H1 (cell line): ENCODE results near the gene LDB1. TPM values are rescaled to one million over a fixed set of nuclear protein-coding genes. Genes with fewer than 3 reads are reported as not detected.

Experiments
- CTCF ChIA-PET: fragments of 300-600 bp; sonication (Branson Sonifier 250); formaldehyde crosslinking; loops from one replicate; lab custom pipeline; 2021; ENCODE audit not compliant: partially characterized antibody; lab: Charles Lee
- POLR2A ChIA-PET: fragments of 300-600 bp; sonication (Branson Sonifier 250); formaldehyde crosslinking; loops from one replicate; lab custom pipeline; 2021; ENCODE audit warnings: inconsistent platforms; ENCODE audit not compliant: partially characterized antibody; lab: Charles Lee
- DNase-seq, 2 experiments: peaks; one replicate each; pipeline versions ENCODE4 v3.0.0 to v3.0.0-alpha.2; 2010 to 2022; ENCODE audit warnings: low spot score in 2 of 2, low read depth in 1 of 2, mixed read lengths in 1 of 2
- FAIRE-seq: peaks from 2 replicates; lab custom pipeline; 2011; peaks lifted over from hg19 to GRCh38; lab: Jason Lieb, UNC
- H2AFZ ChIP-seq: 2 replicates; pipeline ENCODE4 v1.8.1; 2012; ENCODE audit warnings: low read length, inconsistent platforms
- H2AK5ac ChIP-seq: 2 replicates; pipeline ENCODE4 v1.6.1; 2013; ENCODE audit warnings: low read depth, low read length
- H2BK120ac ChIP-seq: replicated peaks from 2 replicates; pipeline ENCODE3; 2013; ENCODE audit warnings: low read depth, low read length, inconsistent platforms
- H2BK12ac ChIP-seq: 2 replicates; pipeline ENCODE4 v1.6.1; 2013; ENCODE audit warnings: low read depth, low read length
- H2BK15ac ChIP-seq: 2 replicates; pipeline ENCODE4 v1.6.1; 2013; ENCODE audit warnings: low read length
- H2BK20ac ChIP-seq: 2 replicates; pipeline ENCODE4 v1.6.1; 2013; ENCODE audit warnings: low read length
- H2BK5ac ChIP-seq: 2 replicates; pipeline ENCODE4 v1.6.1; 2013; ENCODE audit warnings: low read depth, low read length
- H3K14ac ChIP-seq: 2 replicates; pipeline ENCODE4 v1.6.1; 2013; ENCODE audit warnings: inconsistent platforms; ENCODE audit not compliant: insufficient read length
- H3K18ac ChIP-seq: 2 replicates; pipeline ENCODE4 v1.6.1; 2013; ENCODE audit warnings: low read length; ENCODE audit errors: extremely low read depth
- H3K23ac ChIP-seq: 2 replicates; pipeline ENCODE4 v1.6.1; 2013; ENCODE audit warnings: inconsistent platforms; ENCODE audit not compliant: insufficient read length
- H3K23me2 ChIP-seq: 2 replicates; pipeline ENCODE4 v1.6.1; 2013; ENCODE audit warnings: low read depth, low read length
- H3K27ac ChIP-seq: 2 replicates; pipeline ENCODE4 v1.6.1; 2011; ENCODE audit warnings: low read depth, low read length, inconsistent platforms
- H3K27me3 ChIP-seq, 4 experiments: replicated peaks in 1 of 4; 1 replicate in 1 of 4; 2 replicates in 3 of 4; pipeline versions ENCODE4 v1.6.1 to v1.8.1; 2011 to 2013; ENCODE audit warnings: low read length in 3 of 4, mild to moderate bottlenecking in 3 of 4, inconsistent platforms in 2 of 4, mixed read lengths in 2 of 4, moderate library complexity in 1 of 4; ENCODE audit not compliant: control insufficient read depth in 3 of 4, insufficient read depth in 3 of 4; ENCODE audit errors: extremely low read depth in 1 of 4
- H3K36me3 ChIP-seq, 4 experiments: 2 replicates each; pipeline versions ENCODE4 v1.6.1 to v1.8.1; 2011 to 2013; ENCODE audit warnings: mild to moderate bottlenecking in 4 of 4, low read length in 3 of 4, moderate library complexity in 2 of 4, control low read depth in 1 of 4, inconsistent platforms in 1 of 4; ENCODE audit not compliant: insufficient read depth in 4 of 4, control insufficient read depth in 2 of 4
- H3K4ac ChIP-seq: replicated peaks from 2 replicates; pipeline ENCODE3; 2013; ENCODE audit warnings: low read length, low read depth, mixed read lengths, inconsistent platforms; ENCODE audit not compliant: insufficient read length
- H3K4me1 ChIP-seq, 4 experiments: replicated peaks in 1 of 4; 1 replicate in 1 of 4; 2 replicates in 3 of 4; pipeline versions ENCODE4 v1.6.1 to v1.8.1; 2011 to 2013; ENCODE audit warnings: low read length in 3 of 4, inconsistent platforms in 2 of 4, mixed read lengths in 1 of 4; ENCODE audit not compliant: insufficient read depth in 4 of 4, control insufficient read depth in 3 of 4
- H3K4me2 ChIP-seq, 2 experiments: 2 replicates each; pipeline versions ENCODE4 v1.6.1 to v1.8.1; 2011 to 2013; ENCODE audit warnings: low read depth in 2 of 2, low read length in 2 of 2, control low read depth in 1 of 2, inconsistent platforms in 1 of 2, mild to moderate bottlenecking in 1 of 2; ENCODE audit not compliant: insufficient read depth in 1 of 2
- H3K4me3 ChIP-seq, 4 experiments: fragments of 200-600, 300-600 bp in 1 of 4; sonication (generic), shearing (Covaris generic), sonication (Bioruptor Twin) in 1 of 4; 2 replicates each; pipeline versions ENCODE4 v1.5.1 to v1.8.1; 2011 to 2016; ENCODE audit warnings: low read length in 4 of 4, low read depth in 3 of 4, control low read depth in 2 of 4, inconsistent platforms in 2 of 4, mild to moderate bottlenecking in 2 of 4, mixed read lengths in 1 of 4, moderate library complexity in 1 of 4; ENCODE audit not compliant: insufficient read depth in 2 of 4; ENCODE audit errors: extremely low read depth in 1 of 4
- H3K56ac ChIP-seq: replicated peaks from 2 replicates; pipeline ENCODE3; 2013; ENCODE audit warnings: low read depth, mild to moderate bottlenecking, mixed read lengths, low read length, inconsistent platforms; ENCODE audit not compliant: insufficient read length
- H3K79me1 ChIP-seq: 2 replicates; pipeline ENCODE4 v1.6.1; 2013; ENCODE audit warnings: low read depth, low read length, control low read depth
- H3K79me2 ChIP-seq, 2 experiments: 2 replicates each; pipeline versions ENCODE4 v1.6.1 to v1.8.1; 2012 to 2013; ENCODE audit warnings: low read length in 2 of 2, mild to moderate bottlenecking in 2 of 2, inconsistent platforms in 1 of 2; ENCODE audit not compliant: insufficient read depth in 2 of 2, control insufficient read depth in 1 of 2
- H3K9ac ChIP-seq, 4 experiments: replicated peaks in 1 of 4; 1 replicate in 1 of 4; 2 replicates in 3 of 4; pipeline versions ENCODE4 v1.6.1 to v1.8.1; 2011 to 2013; ENCODE audit warnings: low read depth in 3 of 4, low read length in 3 of 4, control low read depth in 2 of 4, mild to moderate bottlenecking in 2 of 4, moderate library complexity in 2 of 4, inconsistent platforms in 1 of 4; ENCODE audit errors: extremely low read depth in 1 of 4
- H3K9me3 ChIP-seq, 2 experiments: 2 replicates each; pipeline versions ENCODE4 v1.6.1 to v1.8.1; 2012 to 2013; ENCODE audit warnings: mild to moderate bottlenecking in 2 of 2, moderate library complexity in 2 of 2, control low read depth in 1 of 2, inconsistent platforms in 1 of 2, low read depth in 1 of 2, low read length in 1 of 2, mixed read lengths in 1 of 2; ENCODE audit not compliant: insufficient read depth in 2 of 2
- H4K20me1 ChIP-seq, 2 experiments: replicated peaks in 1 of 2; 2 replicates each; pipeline versions ENCODE3 to v1.8.1; 2011 to 2013; ENCODE audit warnings: inconsistent platforms in 2 of 2, low read length in 2 of 2, mild to moderate bottlenecking in 1 of 2; ENCODE audit not compliant: insufficient read depth in 2 of 2, control insufficient read depth in 1 of 2
- H4K5ac ChIP-seq: 2 replicates; pipeline ENCODE4 v1.6.1; 2013; ENCODE audit warnings: low read length, low read depth, mixed read lengths, inconsistent platforms; ENCODE audit not compliant: insufficient read length
- H4K8ac ChIP-seq: 2 replicates; pipeline ENCODE4 v1.8.0; 2013; ENCODE audit warnings: mild to moderate bottlenecking, moderate library complexity, low read length, inconsistent platforms; ENCODE audit not compliant: insufficient read depth; ENCODE audit errors: extremely low read depth
- H4K91ac ChIP-seq: replicated peaks from 2 replicates; pipeline ENCODE3; 2013; ENCODE audit warnings: low read length, mixed read lengths, inconsistent platforms; ENCODE audit not compliant: insufficient read length
- ASH2L ChIP-seq: fragments of 200-600, 300-600 bp; sonication (generic); IDR thresholded peaks from one replicate; pipeline ENCODE4 v1.7.1; 2017; ENCODE audit warnings: low read length
- ATF3 ChIP-seq: IDR thresholded peaks from 2 replicates; pipeline ENCODE4 v1.6.1; 2011; ENCODE audit warnings: low read depth, mild to moderate bottlenecking, low read length; ENCODE audit not compliant: insufficient read depth
- CTBP2 ChIP-seq: IDR thresholded peaks from 2 replicates; pipeline ENCODE4 v1.7.0; 2011; ENCODE audit warnings: borderline replicate concordance, mild to moderate bottlenecking, moderate library complexity, mixed read lengths, low read length; ENCODE audit not compliant: insufficient read depth, insufficient read length
- MAX ChIP-seq: IDR thresholded peaks from 2 replicates; pipeline ENCODE4 v1.6.1; 2012; ENCODE audit warnings: inconsistent platforms
- SRF ChIP-seq: IDR thresholded peaks from 2 replicates; pipeline ENCODE4 v1.6.1; 2011; ENCODE audit warnings: mild to moderate bottlenecking, low read depth, low read length, moderate library complexity
- YY1 ChIP-seq: IDR thresholded peaks from 2 replicates; pipeline ENCODE4 v1.6.1; 2011; ENCODE audit warnings: low read depth, mild to moderate bottlenecking, low read length
- WGBS, 2 experiments: shearing (Covaris generic) in 1 of 2; methylation state at CpG; one replicate each; pipeline versions ENCODE4 v1.1.6 to v1.1.7; 2013 to 2015; ENCODE audit warnings: low lambda C conversion rate in 2 of 2, mixed read lengths in 2 of 2, inconsistent platforms in 1 of 2, low coverage in 1 of 2, missing lambda C conversion rate in 1 of 2; ENCODE audit not compliant: insufficient replicate concordance in 2 of 2, insufficient coverage in 1 of 2, insufficient read length in 1 of 2; ENCODE audit errors: extremely low coverage in 1 of 2, missing lambda C conversion rate in 1 of 2; 5-methylcytosine and 5-hydroxymethylcytosine counted together
- polyA plus RNA-seq, 7 experiments: library from polyadenylated mRNA; depleted of rRNA in 3 of 7; stranded (reverse) in 5 of 7; unstranded in 2 of 7; fragments of >200 nt in 5 of 7; fragments of 200-250 nt in 2 of 7; gene quantifications; 1 replicate in 5 of 7; 2 replicates in 1 of 7; 4 replicates in 1 of 7; pipeline versions ENCODE4 v1.2.1 to v1.2.3, GENCODE V29; 2011 to 2013; ENCODE audit warnings: missing spikeins in 2 of 7, mixed read lengths in 2 of 7
- total RNA-seq: library from RNA; stranded (reverse); fragmentation: NEBNext Ultra II Directional; extraction: Animal tissue kit (Norgen Biotek cat#: 25700); gene quantifications from 2 replicates; pipeline ENCODE4 v1.2.1, GENCODE V29; 2021
- TF ChIP-seq, protein P1 (sequence below): IDR thresholded peaks from 2 replicates; pipeline ENCODE4 v1.6.1; 2012; ENCODE audit warnings: inconsistent platforms

The LDB1 gene
- total and polyA plus RNA-seq, 2 of the 8 experiments (the other 6 are each of a cell fraction or from before 2014, with no cell fraction given), result 88.4 to 138 TPM

DNA sequence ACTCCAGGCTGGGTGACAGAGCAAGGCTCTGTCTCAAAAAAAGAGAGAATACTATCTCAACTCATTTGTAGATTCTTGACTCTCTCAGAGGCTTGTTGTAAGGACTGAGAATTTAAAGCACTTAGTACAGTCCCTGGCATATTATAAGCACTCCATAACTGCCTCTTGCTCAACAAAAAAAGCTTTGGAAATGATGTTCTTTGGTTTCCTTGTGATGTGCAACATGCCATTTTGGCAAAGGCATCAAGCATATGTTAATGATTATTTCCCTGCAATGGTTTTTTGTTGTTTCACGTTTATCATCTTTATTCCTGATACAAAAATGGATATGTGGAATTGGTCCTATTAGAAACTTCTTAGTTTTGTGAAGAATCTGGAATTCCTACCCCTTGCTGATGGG is 47.7 kb upstream of the LDB1 start:
- H3K27me3 ChIP-seq, result no peaks in the 10 kb centered on the region
- no peak overlapping the region for H3K23ac ChIP-seq
- H3K18ac ChIP-seq, result no peak overlapping the region
- H3K4ac ChIP-seq, result no peak overlapping the region
- H3K9me3 ChIP-seq, result no peaks in the 10 kb centered on the region; a peak in 1 of 4 replicates
- TF ChIP-seq ASH2L (no peak), SRF (no peak), MAX (no peak), CTBP2 (no peak), YY1 (no peak), ATF3 (no peak)
- TF ChIP-seq, protein P1, sequence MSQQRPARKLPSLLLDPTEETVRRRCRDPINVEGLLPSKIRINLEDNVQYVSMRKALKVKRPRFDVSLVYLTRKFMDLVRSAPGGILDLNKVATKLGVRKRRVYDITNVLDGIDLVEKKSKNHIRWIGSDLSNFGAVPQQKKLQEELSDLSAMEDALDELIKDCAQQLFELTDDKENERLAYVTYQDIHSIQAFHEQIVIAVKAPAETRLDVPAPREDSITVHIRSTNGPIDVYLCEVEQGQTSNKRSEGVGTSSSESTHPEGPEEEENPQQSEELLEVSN, result no peak
- POLR2A ChIA-PET, result interaction anchor here (12.6 kb wide), 1 partner anchor 14 kb away, joined by 217 read pairs; the partner anchor contains the start of gene NOLC1
- no peak overlapping the region for H2BK15ac ChIP-seq
- H3K9ac ChIP-seq, result no peak overlapping the region
- no peaks in the 10 kb centered on the region for H3K79me1 ChIP-seq
- no peak overlapping the region for H3K27ac ChIP-seq
- H3K4me1 ChIP-seq, result peaks cover 0 to 4% (median 0%) of the 10 kb centered on the region in 4 experiments; a peak in 2 of 7 replicates
- H3K36me3 ChIP-seq, result peaks cover 0 to 8% (median 2%) of the 10 kb centered on the region in 4 experiments; a peak in 4 of 8 replicates
- H2AK5ac ChIP-seq, result no peak overlapping the region
- H2BK20ac ChIP-seq, result no peak overlapping the region
- H4K91ac ChIP-seq, result no peak overlapping the region
- DNase-seq, result no peak
- H4K8ac ChIP-seq, result no peak overlapping the region
- H4K20me1 ChIP-seq, result peaks cover 0 to 3% of the 10 kb centered on the region in 2 experiments
- H3K23me2 ChIP-seq, result no peaks in the 10 kb centered on the region
- no peak overlapping the region for H3K4me2 ChIP-seq
- no peak overlapping the region for H2BK120ac ChIP-seq
- H4K5ac ChIP-seq, result no peak overlapping the region
- H2BK5ac ChIP-seq, result no peak overlapping the region
- FAIRE-seq, result no peak
- H2BK12ac ChIP-seq, result no peak overlapping the region
- no peak overlapping the region for H3K56ac ChIP-seq
- CTCF ChIA-PET, result interaction anchor here (0.6 to 7.3 kb wide), 7 partner anchors 29 to 216 kb away, joined by 3 to 85 read pairs (median 4); partner anchors contain the start of genes ELOVL3 and PITX3
- no peak overlapping the region for H3K4me3 ChIP-seq
- H2AFZ ChIP-seq, result no peak overlapping the region
- H3K79me2 ChIP-seq, result no peaks in the 10 kb centered on the region
- no peak overlapping the region for H3K14ac ChIP-seq
- WGBS, 2 experiments, result 71% methylated on average over 1 of the region's 1 CpG; no CpG with 5 or more reads in 1 of the 2 experiments
